Right renal cortex interstitium (tissue), 3 donors: ENCODE data around the gene ZBTB25. TPM values are rescaled to one million over a fixed set of nuclear protein-coding genes. Genes with fewer than 3 reads are reported as not detected.
"Not testable (repeated sequence)": the region's sequence is repeated elsewhere in the genome, so short reads cannot be mapped to it uniquely, and the experiment has no call there.

Source experiments
- DNase-seq, 3 donors: peaks; one replicate each; pipeline ENCODE4 v3.0.0-alpha.2; 2013; ENCODE audit warnings: low read depth in 3 of 3, low spot score in 2 of 3
- polyA plus RNA-seq, 3 donors: library from polyadenylated mRNA; unstranded; fragments of 120-200 nt; gene quantifications; one replicate each; pipeline ENCODE4 v1.2.1, GENCODE V29; 2013; ENCODE audit not compliant: insufficient read length in 3 of 3

ZBTB25 gene
- polyA plus RNA-seq, 3 donors, result 7.4 to 8.3 (median 7.9) TPM

DNA sequence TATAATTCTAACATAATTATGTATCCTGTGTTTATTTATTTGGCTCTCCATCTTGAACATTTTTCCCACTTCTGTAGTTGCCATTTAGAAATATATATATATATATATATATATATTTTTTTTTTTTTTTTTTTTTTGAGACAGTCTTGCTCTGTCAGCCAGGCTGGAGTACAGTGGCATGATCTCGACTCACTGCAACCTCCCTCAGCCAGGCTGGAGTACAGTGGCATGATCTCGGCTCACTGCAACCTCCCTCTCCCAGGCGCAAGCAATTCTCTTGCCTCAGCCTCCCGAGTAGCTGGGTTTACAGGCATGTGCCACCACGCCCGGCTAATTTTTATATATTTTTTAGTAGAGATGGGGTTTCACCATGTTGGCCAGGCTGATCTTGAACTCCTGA lies 14.0 kb upstream of the ZBTB25 start:
- DNase-seq, result not testable (repeated sequence)

DNA sequence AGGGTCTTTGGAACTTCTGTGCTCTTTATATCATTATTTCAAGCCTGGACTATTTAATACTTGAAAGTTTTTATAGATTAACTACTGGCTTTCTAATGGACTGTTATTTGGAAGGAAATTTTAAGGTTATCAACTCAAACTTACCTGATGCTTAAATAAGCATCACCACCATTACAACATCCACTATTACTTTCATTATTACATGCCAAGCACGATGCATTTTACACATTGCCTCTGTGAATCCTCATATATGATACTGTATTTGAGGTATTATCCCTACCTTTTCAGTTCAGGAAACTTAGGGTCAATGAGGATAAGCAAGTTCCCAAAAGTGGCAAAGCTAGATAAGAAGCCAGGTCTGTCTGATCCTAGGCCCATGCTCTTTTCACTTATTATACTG lies 13.3 kb upstream of the ZBTB25 start:
- no peak for DNase-seq

DNA sequence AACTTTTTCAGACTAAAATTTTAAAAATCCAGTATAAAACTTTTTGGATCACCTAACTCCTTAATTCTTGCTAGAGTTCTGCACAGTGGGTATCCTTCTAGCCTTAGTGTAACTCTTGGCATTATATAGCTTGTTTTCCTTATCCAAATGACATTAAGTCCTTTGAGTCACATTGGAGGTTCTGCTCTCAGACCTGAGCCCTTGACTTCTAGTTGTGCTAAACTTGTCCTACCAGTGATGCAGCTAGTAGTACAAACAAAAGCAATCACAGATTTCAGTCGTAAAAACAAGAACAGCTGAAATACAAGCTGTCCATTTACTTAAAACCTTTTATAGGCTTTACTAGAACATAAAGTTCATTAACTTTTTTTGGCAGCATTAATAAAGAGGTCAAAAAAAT lies 11.4 kb upstream of the ZBTB25 start:
- DNase-seq, result no peak

DNA sequence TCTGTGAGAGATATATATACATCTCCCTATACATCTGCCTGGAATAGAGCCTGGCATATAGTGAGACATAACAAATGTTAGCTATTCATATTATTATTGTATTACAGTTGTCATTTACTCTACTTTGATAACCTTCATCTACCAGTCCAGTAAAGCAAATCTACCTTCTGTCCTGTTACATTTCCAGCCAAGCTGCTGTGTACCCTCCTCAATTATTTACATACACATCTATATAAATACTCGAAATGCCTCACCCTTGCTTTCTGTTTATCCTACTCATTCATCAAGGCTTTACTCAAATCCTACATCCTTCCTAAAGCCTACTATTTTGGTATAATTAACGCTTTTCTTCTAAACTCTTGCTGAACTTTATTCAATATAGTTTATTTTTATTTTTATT lies 9.6 kb upstream of the ZBTB25 start:
- DNase-seq, result no peak

DNA sequence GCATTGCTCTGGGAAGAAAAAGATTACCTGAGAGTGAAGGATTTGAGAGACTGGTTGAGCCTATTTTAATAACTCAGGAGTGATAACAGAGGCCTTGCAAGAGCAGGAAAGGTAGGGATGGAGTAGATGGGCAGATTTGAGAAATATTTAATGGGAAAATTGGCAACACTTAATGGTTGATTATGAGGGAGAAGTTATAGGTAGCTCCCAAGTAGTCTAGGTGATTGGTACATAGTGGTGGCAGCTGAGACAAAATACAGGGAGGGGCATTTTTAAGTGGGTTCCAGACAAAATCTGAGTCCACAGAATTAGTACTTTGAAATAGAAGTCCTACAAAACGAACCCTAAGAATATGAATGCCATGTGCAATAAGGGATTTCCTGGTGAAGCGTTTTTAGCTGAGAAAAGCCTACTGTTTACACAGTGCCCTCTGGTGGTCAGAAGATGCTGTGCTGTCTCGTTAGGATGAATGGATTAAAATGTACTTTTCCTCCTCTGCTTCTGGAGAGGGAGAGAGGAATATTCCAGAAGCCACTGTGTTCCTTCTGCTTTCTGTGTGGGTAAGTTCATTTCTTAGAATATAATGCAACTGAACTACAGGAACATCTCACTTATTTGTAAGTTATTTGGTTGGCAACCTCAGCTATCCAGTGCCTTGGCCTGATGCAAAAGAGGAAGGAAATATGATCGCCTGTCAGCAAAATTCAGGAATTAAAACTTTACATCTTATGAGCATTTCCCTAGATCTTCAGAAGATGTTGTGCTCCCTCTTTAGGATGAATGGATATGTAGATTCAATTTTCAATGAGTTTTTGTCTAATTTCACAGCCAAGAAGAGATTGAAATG lies 7.4 kb upstream of the ZBTB25 start:
- peak; percentile 52 to 58 (median 53) for DNase-seq

DNA sequence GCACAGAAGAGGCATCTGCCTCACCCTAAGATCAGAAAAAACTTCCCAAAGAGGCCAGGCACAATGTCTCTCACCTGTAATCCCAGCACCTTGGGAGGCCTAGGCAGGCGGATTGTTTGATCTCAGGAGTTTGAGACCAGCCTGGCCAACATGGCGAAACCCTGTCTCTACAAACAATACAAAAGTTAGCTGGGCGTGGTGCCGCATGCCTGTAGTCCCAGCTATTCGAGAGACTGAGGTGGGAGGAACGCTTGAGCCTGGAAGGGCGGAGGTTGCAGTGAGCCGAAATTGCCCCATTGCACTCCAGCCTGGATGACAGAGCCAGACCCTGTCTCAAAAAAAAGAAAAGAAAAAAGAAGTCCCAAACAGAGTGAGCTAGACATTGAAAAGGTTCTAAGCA lies 5.4 kb upstream of the ZBTB25 start:
- no peak for DNase-seq

DNA sequence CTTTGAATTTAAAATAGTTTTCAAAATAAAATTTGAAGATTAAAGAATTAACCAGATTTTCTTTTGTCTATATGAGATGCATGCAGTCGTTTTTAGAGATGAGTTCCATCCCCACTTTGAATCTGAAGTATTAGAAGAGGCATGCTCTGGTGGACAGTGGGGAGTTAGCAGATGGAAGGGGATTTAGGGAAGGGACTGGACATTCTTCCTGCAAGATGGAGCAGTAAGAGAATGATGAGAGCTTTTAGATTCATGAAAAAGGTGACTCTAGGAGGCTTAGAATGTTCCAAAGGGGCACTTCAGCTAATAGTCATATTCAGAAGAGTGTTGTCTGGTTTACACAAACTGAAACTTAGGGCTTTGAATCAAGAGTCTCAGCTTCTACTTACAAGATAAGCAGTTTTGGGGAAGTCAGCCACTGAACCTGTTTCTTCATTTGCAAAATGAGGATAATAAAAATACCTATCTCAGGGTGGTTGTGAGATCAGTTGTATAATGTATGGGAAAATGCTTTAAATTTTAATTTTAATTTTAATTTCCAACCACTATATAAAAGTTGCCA lies 4.7 kb upstream of the ZBTB25 start:
- DNase-seq, result no peak

DNA sequence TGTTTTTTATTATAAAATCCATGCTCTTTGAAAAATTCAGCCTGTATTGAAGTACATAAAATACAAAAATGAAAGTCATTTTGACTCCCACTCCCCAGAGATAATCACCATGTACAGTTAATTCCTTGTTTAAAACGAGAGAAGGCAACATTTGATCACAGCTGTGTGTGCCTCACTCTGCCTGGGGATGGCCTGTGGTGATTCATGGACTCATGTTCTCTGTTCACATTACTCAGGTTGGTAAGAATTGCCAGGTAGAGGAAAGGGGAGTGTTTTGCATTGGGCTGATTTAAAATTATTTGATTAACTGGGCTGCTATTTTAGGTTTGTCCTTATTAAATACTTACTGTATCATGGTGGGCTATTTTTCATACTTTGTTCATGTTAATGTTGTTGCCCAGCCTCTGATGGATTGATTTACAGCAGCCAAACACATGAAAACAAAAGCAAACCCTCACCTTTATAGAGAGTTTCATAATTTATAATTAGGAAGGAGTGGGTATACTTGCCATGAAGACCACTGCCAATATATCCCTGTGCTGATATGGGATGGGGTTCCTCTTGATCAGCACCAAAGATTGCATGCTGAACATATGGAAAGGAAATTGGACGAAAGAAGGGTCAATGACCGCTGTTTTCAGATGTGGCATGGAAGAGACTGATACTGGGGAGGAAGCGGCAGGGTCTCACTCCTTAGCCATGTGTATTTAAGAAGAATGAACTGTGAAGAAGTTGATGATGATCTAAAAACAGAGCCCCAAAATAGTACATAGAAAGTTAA lies 3.9 kb upstream of the ZBTB25 start:
- no peak for DNase-seq

DNA sequence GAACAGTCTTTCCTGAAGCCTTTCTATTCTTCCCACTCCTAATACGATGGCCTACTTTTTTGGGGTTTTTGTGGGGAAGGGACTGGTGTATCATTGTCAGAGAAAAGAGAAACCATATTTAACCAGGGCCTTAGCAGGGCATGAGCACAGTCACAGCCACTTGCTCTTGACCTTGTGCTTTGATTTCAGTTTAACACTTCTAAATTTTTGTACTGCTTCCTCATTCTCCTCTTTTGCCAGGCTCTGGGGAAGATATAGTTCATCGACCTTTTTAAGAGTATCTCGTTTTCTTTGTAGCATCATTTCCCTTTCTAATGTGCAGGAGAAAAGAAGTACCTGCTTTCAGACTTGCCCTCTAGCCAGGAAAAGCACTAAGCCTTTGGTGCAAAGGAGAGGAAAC lies 3.1 kb upstream of the ZBTB25 start:
- DNase-seq, result no peak

DNA sequence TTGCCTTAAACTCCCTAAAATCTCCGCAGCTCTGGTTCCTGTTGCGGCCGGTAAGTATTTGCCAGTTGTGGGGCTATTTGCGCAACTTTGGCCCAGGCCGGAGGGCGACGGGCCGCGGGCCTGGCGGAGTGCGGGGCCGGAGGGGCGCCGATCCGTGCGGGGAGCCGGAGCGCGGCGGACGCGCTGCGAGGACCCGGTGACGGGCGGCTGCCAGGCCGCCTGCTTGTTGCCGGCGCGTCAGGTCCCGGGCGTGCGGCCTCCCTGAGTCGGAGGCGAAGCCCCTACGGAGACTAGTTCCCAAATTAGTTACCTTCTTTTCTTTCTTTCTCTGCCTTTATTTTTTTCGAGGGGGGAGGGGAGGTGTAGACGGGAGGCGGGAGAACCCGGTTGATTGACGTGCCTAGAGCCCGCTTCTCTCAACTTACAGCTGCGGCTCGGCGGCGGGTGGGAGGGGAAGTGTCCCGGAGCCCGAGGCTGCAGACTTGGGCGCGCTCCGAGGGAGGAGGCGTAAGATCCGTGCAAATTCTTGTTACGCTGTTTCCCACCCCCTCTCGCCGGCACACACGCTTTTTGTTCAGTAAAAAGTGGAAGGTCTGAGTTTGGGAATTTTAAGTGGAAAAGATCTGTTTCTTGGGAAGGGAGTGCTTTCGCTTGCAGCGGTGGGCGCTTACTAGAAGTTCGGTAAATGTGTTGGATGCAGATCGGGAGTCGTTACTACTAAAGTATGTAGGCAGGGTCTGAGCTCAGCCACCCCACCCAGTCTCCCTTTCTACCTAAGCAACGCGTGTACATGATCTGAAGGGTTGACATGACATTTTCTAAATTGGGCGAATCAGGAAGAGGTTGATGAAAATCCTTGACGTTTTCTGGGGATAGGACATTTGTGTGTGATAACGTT lies 1.5 kb upstream of the ZBTB25 start:
- peak; percentile 75 to 85 (median 85) for DNase-seq

DNA sequence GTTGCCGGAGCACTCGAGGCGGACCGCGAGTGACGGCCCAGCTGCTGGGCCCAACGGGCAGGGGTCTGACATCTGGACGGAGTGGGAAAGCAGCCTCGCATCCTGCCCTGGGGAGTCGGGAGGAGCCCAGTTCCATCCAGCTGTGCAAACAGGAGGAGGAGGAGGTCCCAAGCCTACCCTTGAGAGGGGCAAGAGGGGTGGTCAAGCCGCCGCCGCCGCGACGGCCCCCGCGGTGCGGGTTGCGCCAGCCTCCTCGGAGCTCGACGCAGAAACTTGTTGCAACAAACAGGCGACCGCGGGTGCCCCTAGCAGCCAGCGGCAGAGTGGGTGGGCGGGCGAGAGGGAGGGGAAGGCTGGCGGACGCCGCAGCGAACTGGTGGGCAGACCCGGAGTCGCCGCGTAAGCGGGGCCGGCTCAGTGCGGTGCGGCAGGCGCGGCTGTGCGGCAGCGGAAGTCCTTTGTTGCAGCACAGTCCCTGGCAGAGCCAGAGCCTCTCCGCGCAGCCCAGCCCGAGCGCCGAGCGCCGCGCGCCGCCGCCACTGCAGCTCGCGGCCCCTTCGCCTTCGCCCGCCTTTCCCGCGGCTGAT lies 765 bp upstream of the ZBTB25 start, which contains the start of gene ZBTB1:
TSS of gene ZBTB1 (plus strand) at position 461 of the 587 bp plus-strand sequence. CDS start 16,735 bp downstream, outside the sequence.
- DNase-seq, result peak; percentile 63 to 68 (median 66)

DNA sequence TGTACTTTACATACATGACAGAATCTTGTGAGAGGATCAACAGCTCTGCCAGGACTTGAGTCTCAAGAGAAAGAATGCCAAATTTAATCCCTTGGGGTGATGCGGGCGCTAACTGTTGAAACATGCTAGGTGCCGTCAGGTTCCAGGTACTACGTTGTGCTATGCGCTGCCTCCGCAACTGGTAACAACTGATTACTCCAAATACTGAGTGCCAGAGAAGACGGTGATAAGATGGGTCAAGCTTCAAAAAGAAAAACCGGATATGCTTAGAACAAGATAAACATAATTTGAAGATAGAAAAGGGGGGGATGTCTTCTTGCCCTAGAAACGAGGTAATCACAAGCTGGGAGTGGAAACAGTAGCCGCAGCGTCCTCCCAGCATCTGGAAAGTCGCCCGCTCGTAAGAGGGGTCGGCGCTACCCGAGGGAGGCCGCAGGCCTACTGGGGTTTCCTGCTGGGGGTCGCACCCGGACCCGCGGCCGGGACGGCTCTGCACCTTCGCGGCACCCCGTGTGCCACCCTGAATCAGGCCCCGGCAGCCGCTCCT lies 678 bp downstream of the ZBTB25 start:
- no peak for DNase-seq

DNA sequence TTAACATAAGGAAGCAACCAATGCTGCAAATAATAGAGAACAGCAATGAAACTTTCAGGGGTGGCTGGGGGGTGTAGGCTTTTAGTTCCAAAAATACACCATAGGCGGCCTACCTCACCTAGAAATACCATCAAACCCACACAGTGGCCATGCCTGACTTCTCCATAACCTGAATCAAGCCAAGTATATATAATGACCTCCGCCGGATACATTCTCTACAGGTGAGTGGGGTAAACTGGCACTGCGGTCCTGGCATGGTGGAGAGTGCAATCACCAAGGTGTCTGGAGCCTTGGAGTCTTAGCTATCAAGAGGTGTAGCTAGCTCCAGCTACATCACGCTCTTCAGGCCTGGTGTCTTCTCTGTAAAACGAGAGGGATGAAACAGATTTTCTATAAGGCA lies 1.2 kb downstream of the ZBTB25 start:
- DNase-seq, result no peak

DNA sequence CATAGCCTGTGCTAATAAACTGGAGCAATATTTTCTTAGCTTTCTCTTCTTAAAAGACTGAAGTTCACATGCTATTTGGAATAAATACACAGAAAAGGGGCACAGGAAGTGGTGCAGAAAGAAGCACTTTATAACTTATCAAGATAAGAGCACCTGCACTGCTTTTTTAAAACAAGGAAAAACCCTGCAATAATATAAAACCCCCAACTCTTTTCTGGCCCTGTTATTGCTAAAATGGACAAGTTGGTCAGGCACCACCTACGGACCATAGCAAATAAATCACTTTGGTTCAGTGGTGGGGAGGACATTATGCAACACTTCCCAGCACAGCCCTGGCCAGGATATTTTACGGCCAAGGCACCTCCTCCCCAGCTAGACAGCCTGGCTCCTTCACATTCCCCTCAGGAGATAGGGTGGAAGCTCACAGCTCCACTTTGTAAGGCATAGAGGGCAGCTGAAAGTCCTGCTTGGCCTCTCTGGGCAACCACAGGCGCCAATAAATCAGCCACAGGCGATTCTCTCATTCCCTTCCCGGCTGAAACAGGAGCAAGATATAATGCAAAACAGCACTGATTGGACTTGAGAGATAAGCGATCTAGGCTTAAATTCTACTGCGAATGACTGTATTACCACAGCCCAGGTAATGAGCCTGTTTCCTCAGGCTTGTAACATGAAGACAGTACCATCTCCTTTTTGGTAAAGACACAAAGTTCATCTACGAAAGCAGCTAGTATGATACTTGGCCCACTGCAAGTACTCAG lies 2.0 kb downstream of the ZBTB25 start:
- no peak for DNase-seq

DNA sequence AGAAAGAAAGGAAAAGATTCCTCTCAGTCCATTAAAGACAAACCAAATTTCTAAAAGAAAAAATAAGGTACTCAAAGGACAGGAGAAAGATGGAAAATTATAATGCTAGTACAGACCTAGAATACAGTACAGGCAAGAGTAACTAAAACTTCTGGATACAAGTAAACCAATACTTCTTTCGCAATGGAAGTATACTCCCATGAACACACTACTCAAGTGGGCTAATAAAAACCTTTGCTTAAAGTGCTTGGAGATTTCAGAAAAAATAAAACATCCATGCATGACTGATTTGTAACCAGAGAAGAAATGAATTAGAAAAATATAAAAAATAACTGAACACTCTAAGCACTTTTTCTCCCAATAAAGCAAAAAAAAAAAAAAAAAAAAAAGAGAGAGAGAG lies 3.5 kb downstream of the ZBTB25 start:
- no peak for DNase-seq

DNA sequence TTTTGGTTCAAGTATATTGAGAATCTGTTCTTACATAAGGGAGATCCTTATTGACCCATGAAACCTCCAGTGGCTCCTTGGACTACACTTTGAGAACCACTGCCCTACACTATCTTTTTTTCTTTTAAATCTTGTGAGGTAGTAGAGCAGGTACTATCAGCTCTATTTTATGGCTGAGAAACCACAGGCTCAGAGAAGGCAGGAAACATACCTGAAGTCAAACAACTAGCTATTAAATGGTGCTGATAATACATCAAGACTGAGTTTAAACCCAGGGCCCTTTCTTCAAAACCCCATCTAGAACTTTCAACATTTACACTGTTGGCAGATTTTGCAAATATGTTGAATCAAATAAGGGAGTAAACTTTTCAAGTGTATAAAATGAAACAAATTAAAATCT lies 6.9 kb downstream of the ZBTB25 start:
- DNase-seq, result no peak

DNA sequence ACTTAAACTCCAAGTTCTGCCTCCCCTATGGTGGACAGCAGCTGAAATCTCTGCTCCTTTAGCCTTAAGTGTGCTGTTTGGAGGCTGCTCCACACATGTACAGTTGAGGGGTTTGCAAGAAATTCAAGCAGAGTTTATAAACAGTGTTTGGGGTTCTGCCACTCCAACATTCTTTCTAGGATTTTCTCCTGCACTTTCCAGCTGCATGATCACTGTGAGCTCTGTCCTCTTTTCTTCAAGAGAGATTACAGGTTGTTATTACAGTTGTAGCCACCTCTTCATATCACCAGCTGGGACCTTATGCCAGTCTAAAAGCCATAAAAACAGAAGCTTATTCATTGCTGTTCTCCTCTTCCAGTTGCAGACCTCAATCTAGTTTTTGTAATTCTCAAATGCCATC lies 8.4 kb downstream of the ZBTB25 start:
- DNase-seq, result no peak

DNA sequence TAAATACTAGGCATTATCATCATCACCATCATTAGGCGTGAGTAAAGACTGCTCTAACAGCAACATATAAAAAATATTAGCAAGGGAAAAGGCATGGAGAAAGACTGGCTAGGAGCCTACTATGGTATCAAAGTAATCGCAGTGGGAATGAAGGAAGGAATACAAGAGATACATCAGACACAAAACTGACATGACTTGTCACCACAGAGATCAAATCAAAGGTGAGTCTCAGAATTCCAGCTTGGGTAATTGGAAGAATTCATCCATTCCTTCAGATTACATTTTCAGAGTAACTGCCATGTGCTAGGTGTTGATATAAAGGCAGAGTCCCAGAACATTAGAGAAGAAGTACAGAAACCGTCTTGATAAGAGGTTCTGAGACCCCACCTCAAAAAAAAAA lies 10.2 kb downstream of the ZBTB25 start:
- no peak for DNase-seq

DNA sequence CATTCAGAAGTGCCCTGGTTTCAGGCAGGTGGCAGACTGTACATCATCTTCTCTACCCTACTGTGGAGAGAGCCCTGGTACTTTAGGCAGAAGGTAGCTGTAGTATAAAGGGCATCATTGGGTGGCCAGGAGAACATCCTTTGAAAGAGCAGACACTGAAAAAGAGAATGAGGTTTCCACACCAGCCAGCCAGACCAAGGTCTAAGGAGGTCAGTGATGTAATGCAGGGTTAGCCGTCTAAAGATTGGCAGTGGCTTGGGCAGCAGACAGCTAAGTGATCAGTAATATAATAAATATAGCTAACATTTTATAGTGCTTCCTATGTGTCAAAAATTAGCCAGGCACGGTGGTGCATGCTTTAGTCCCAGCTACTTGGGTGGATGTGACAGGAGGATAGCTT lies 12.0 kb downstream of the ZBTB25 start:
- no peak for DNase-seq
